CD4-positive, CD25-positive, alpha-beta regulatory T cell (primary cell): ENCODE data around the gene PLEKHO1. TPM values are rescaled to one million over a fixed set of nuclear protein-coding genes. Genes with fewer than 3 reads are reported as not detected.
"Not testable (repeated sequence)": the region's sequence is repeated elsewhere in the genome, so short reads cannot be mapped to it uniquely, and the experiment has no call there.

Experiments used
- ATAC-seq, 2 donors: fragments of 150-1000 bp; cut with Tn5 transposase; one replicate each; pipeline ENCODE4 v1.10.0; 2021; ENCODE audit warnings: low read depth in 2 of 2, moderate number of reproducible peaks in 2 of 2, moderate library complexity in 1 of 2
- DNase-seq, 3 donors: peaks; one replicate each; pipeline versions ENCODE4 v3.0.0 to v3.0.0-alpha.2; 2012 to 2022; ENCODE audit warnings: mixed read lengths in 1 of 3
- H3K27ac ChIP-seq: one replicate; pipeline ENCODE4 v1.7.0; 2013; ENCODE audit warnings: mild to moderate bottlenecking, low read length; ENCODE audit not compliant: insufficient read depth, poor library complexity, severe bottlenecking
- H3K27me3 ChIP-seq: one replicate; pipeline ENCODE4 v1.7.0; 2013; ENCODE audit warnings: low read length; ENCODE audit not compliant: control insufficient read depth, insufficient read depth
- H3K36me3 ChIP-seq: one replicate; pipeline ENCODE4 v1.7.0; 2013; ENCODE audit warnings: mild to moderate bottlenecking, low read length, moderate library complexity; ENCODE audit not compliant: control insufficient read depth, insufficient read depth
- H3K4me1 ChIP-seq: 2 replicates; pipeline ENCODE4 v1.7.0; 2013; ENCODE audit warnings: mild to moderate bottlenecking, low read length; ENCODE audit not compliant: insufficient read depth, control insufficient read depth, poor library complexity, severe bottlenecking
- H3K4me3 ChIP-seq: one replicate; pipeline ENCODE4 v1.7.0; 2013; ENCODE audit warnings: low read depth, mild to moderate bottlenecking, low read length, moderate library complexity
- H3K9me3 ChIP-seq, 2 experiments: 1 replicate in 1 of 2; 2 replicates in 1 of 2; pipeline ENCODE4 v1.7.0; 2013; ENCODE audit warnings: low read length in 2 of 2, mild to moderate bottlenecking in 1 of 2, moderate library complexity in 1 of 2; ENCODE audit not compliant: control insufficient read depth in 2 of 2
- H3K27ac Mint-ChIP-seq, 3 donors: one replicate each; pipeline ENCODE4 v1.8.0; 2020 to 2022; ENCODE audit warnings: mild to moderate bottlenecking in 3 of 3, mixed read lengths in 3 of 3, moderate library complexity in 2 of 3
- H3K27me3 Mint-ChIP-seq: one replicate; pipeline ENCODE4 v1.8.0; 2022; ENCODE audit warnings: mild to moderate bottlenecking, mixed read lengths
- H3K36me3 Mint-ChIP-seq: one replicate; pipeline ENCODE4 v1.8.0; 2020; ENCODE audit warnings: mixed read lengths
- H3K4me1 Mint-ChIP-seq, 4 donors: one replicate each; pipeline ENCODE4 v1.8.0; 2020 to 2022; ENCODE audit warnings: mixed read lengths in 4 of 4, mild to moderate bottlenecking in 1 of 4
- H3K4me3 Mint-ChIP-seq, 4 donors: one replicate each; pipeline ENCODE4 v1.8.0; 2020 to 2022; ENCODE audit warnings: mild to moderate bottlenecking in 4 of 4, mixed read lengths in 4 of 4, moderate library complexity in 3 of 4
- H3K9me3 Mint-ChIP-seq, 7 donors: one replicate each; pipeline ENCODE4 v1.8.0; 2020 to 2022; ENCODE audit warnings: mixed read lengths in 7 of 7, mild to moderate bottlenecking in 3 of 7, moderate library complexity in 2 of 7
- polyA plus RNA-seq, 4 donors: library from polyadenylated mRNA; unstranded; fragments of 300-500 nt; fragmentation: Illumina TruSeq; gene quantifications; one replicate each; pipeline ENCODE4 v1.2.3, GENCODE V29; 2021
- total RNA-seq: library from RNA; stranded (reverse); gene quantifications from one replicate; pipeline ENCODE4 v1.2.3, GENCODE V29; 2022

The PLEKHO1 gene
- total and polyA plus RNA-seq, 5 donors from 2014 or later, result 21.5 to 61.0 (median 31.4) TPM

DNA sequence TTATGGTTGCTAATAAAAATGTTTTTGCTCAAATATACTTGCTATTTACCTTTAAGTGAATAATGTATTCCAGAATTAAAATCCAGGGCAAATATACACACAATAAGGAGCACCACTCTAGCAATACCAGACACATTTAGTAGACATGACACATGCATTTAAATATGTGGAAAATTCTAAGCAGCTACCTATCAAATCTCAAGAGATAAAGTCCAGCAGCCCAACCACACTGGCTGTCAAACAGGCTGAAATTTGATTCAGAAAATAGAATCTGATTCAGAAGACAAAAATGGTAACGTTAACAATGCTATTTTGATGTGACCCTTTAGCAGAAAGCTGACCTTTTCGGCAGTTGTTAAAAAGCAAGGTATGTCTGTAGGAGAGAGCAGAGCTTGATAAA lies 42.3 kb downstream of the PLEKHO1 start:
- no peak for DNase-seq
- no peaks in the 10 kb centered on the region for H3K27me3 ChIP-seq
- Mint-ChIP-seq H3K4me3 (no peak overlapping the region), H3K36me3 (no peaks in the 10 kb centered on the region), H3K27ac (no peak overlapping the region), H3K9me3 (no peaks in the 10 kb centered on the region), H3K27me3 (peaks cover 27% of the 10 kb centered on the region), H3K4me1 (peaks cover 5 to 7% (median 6%) of the 10 kb centered on the region in 4 donors)
- no peak overlapping the region for H3K27ac ChIP-seq
- peaks cover 2% of the 10 kb centered on the region for H3K4me1 ChIP-seq
- ATAC-seq, result no peak
- H3K36me3 ChIP-seq, result no peaks in the 10 kb centered on the region
- H3K4me3 ChIP-seq, result no peak overlapping the region
- H3K9me3 ChIP-seq, result no peaks in the 10 kb centered on the region

DNA sequence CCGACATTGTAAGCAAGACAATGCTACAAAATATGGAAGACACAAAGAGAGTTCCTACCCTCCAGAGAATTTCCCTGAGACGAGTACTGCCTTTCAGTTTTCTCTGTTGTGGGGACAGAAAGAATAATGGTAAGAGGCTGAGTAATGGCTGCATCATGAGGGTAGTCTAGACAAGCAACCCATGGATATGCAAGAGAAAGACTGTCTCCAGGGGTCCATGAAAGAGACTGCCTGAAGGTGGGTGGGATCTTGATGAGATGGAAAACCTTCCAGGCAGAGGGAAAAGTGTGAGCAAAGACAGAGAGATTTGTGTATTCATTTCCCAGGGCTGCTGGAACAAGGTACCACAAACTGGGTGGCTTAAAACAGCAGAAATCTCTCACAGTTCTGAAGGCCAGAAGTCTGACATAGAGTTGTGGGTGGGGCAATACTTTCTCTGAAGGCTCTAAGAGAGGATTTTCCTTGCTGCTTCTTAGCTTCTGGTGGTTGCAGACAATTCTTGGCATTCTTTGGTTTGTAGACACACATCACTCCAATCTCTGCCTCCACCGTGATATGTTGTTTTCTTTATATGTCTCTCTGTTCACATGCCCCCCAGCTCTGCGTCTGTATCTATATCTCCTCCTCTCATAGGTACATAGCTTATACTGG lies 44.8 kb downstream of the PLEKHO1 start:
- no peak overlapping the region for H3K27ac ChIP-seq
- Mint-ChIP-seq H3K27me3 (peaks cover 23% of the 10 kb centered on the region), H3K4me3 (no peak overlapping the region), H3K36me3 (no peaks in the 10 kb centered on the region), H3K4me1 (no peaks in the 10 kb centered on the region), H3K27ac (no peak overlapping the region), H3K9me3 (no peaks in the 10 kb centered on the region)
- peaks cover 3% of the 10 kb centered on the region for H3K27me3 ChIP-seq
- no peak overlapping the region for H3K4me3 ChIP-seq
- H3K36me3 ChIP-seq, result no peaks in the 10 kb centered on the region
- H3K4me1 ChIP-seq, result no peaks in the 10 kb centered on the region
- no peaks in the 10 kb centered on the region for H3K9me3 ChIP-seq
- ATAC-seq (no peak), DNase-seq (no peak)

DNA sequence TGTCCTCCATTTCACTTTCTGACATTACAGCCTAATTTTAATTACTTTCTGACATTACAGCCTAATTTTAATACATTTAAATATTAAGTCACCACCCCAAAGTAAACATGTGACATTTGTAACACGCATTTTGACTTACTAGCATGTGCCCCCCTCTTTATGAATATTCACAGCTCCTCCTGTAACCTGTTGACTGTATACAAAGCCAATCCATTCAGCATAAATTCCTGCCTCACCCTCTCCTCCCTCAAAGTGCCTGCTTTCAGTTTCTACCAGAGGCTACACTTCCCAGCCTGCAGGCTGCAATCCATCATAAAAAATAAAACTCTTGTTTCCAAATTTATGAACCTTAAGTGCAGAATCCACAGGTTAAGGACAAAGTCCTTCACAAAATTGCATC lies 46.7 kb downstream of the PLEKHO1 start:
- H3K4me3 ChIP-seq, result no peak overlapping the region
- ATAC-seq (no peak), DNase-seq (no peak)
- Mint-ChIP-seq H3K4me1 (peaks cover 0 to 1% (median 0%) of the 10 kb centered on the region in 4 donors), H3K4me3 (no peak overlapping the region), H3K27ac (no peak overlapping the region), H3K9me3 (no peaks in the 10 kb centered on the region), H3K36me3 (no peaks in the 10 kb centered on the region), H3K27me3 (peaks cover 37% of the 10 kb centered on the region)
- H3K9me3 ChIP-seq, result no peaks in the 10 kb centered on the region
- H3K4me1 ChIP-seq, result no peaks in the 10 kb centered on the region
- H3K27ac ChIP-seq, result no peak overlapping the region
- no peaks in the 10 kb centered on the region for H3K36me3 ChIP-seq
- H3K27me3 ChIP-seq, result peaks cover 3% of the 10 kb centered on the region

DNA sequence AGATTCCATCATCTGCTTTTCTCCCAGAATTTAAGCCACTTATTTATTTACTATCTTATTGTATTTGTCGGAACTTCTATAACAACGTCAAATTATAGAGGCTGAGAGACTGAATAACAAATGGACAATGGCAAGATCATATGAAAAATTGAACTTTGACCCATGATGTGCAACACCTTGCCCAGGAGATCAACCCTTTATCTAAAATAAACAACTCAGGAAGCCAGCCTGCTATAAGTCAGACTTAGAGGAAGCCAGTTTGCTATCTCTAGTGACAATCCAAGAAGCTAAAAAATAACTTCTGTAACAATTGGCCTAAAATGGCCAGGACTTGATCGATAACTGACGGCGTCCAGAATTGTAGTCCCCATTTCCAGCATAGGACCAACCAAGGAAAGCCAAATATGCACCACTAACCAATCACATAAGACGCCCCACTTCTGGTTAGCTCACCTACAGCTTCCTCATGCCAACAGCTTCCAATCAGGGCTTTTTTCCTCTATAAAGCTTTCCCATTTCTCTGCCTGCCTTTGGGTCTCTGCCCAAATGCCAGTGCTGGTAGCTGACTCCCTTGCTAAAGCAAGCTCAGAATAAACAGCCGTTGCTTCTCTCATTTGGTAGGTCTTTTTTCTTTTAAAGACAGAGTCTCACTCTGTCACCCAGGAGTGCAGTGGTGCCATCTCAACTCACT lies 57.7 kb downstream of the PLEKHO1 start:
- no peak overlapping the region for H3K4me3 ChIP-seq
- H3K4me1 ChIP-seq, result no peaks in the 10 kb centered on the region
- no peak overlapping the region for H3K27ac Mint-ChIP-seq
- no peaks in the 10 kb centered on the region for H3K36me3 ChIP-seq
- no peak overlapping the region for H3K4me3 Mint-ChIP-seq
- H3K27ac ChIP-seq, result no peak overlapping the region
- no peaks in the 10 kb centered on the region for H3K36me3 Mint-ChIP-seq
- ATAC-seq, result no peak
- DNase-seq, result no peak
- no peaks in the 10 kb centered on the region for H3K9me3 ChIP-seq
- peaks cover 11% of the 10 kb centered on the region for H3K27me3 Mint-ChIP-seq
- H3K4me1 Mint-ChIP-seq, result no peaks in the 10 kb centered on the region
- no peaks in the 10 kb centered on the region for H3K27me3 ChIP-seq
- no peaks in the 10 kb centered on the region for H3K9me3 Mint-ChIP-seq

DNA sequence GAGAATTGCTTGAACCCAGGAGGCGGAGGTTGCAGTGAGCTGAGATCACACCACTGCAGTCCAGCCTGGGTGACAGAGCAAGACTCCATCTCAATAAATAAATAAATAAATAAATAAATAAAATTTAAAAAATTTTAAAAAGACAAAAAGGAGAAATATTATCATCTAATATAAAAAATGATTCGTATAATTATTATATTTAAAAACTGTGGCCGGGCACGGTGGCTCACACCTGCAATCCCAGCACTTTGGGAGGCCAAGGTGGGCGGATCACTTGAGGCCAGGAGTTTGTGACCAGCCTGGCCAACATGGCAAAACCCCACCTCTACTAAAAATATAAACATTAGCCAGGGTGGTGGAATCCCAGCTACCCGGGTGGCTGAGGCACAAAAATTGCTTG lies 58.7 kb downstream of the PLEKHO1 start:
- not testable (repeated sequence) for H3K36me3 ChIP-seq, H3K4me1 Mint-ChIP-seq, H3K9me3 Mint-ChIP-seq, H3K27me3 ChIP-seq, H3K27ac ChIP-seq, H3K4me3 ChIP-seq, H3K27ac Mint-ChIP-seq, H3K9me3 ChIP-seq, H3K4me1 ChIP-seq, H3K36me3 Mint-ChIP-seq, ATAC-seq, H3K4me3 Mint-ChIP-seq, DNase-seq
- H3K27me3 Mint-ChIP-seq, result peaks cover 11% of the 10 kb centered on the region

Other genes with a start within 250 kb of the PLEKHO1 start
- 3.3 TPM for gene SV2A, start 232.1 kb upstream of the PLEKHO1 start, total RNA-seq
- gene SV2A, start 232.1 kb upstream of the PLEKHO1 start, polyA plus RNA-seq, result 1 to 10 TPM in 3 of 4 donors, under 1 TPM in 1; 0.91 to 2.7 (median 1.4) TPM
- gene SF3B4, start 222.1 kb upstream of the PLEKHO1 start, total RNA-seq, result 56.0 TPM
- gene SF3B4, start 222.1 kb upstream of the PLEKHO1 start, polyA plus RNA-seq, result 100 to 1,000 TPM in 1 of 4 donors, 10 to 100 TPM in 3; 81.8 to 103 (median 87.4) TPM
- 0.47 TPM for gene MTMR11, start 213.0 kb upstream of the PLEKHO1 start, total RNA-seq
- under 1 TPM; 0.13 to 0.98 (median 0.48) TPM for gene MTMR11, start 213.0 kb upstream of the PLEKHO1 start, polyA plus RNA-seq
- gene OTUD7B, start 139.2 kb upstream of the PLEKHO1 start, total RNA-seq, result 6.7 TPM
- 1 to 10 TPM in 2 of 4 donors, under 1 TPM in 2; 0.57 to 1.3 (median 1.1) TPM for gene OTUD7B, start 139.2 kb upstream of the PLEKHO1 start, polyA plus RNA-seq
- 23.4 TPM for gene VPS45, start 82.1 kb upstream of the PLEKHO1 start, total RNA-seq
- gene VPS45, start 82.1 kb upstream of the PLEKHO1 start, polyA plus RNA-seq, result 10 to 100 TPM; 25.8 to 27.8 (median 26.3) TPM
- 51.5 TPM for gene ANP32E, start 86.2 kb downstream of the PLEKHO1 start, total RNA-seq
- gene ANP32E, start 86.2 kb downstream of the PLEKHO1 start, polyA plus RNA-seq, result 10 to 100 TPM; 53.3 to 73.4 (median 58.3) TPM
- not detected for gene CA14, start 107.9 kb downstream of the PLEKHO1 start, total RNA-seq
- gene CA14, start 107.9 kb downstream of the PLEKHO1 start, polyA plus RNA-seq, result under 1 TPM; 0.68 to 0.97 (median 0.71) TPM
- gene APH1A, start 119.1 kb downstream of the PLEKHO1 start, total RNA-seq, result 119 TPM
- 10 to 100 TPM; 74.0 to 85.0 (median 76.9) TPM for gene APH1A, start 119.1 kb downstream of the PLEKHO1 start, polyA plus RNA-seq
- 4.6 TPM for gene C1orf54, start 122.9 kb downstream of the PLEKHO1 start, total RNA-seq
- 1 to 10 TPM; 2.0 to 6.4 (median 3.5) TPM for gene C1orf54, start 122.9 kb downstream of the PLEKHO1 start, polyA plus RNA-seq
- gene CIART, start 132.6 kb downstream of the PLEKHO1 start, total RNA-seq, result 2.2 TPM
- gene CIART, start 132.6 kb downstream of the PLEKHO1 start, polyA plus RNA-seq, result 1 to 10 TPM in 2 of 4 donors, under 1 TPM in 2; 0.56 to 1.3 (median 0.91) TPM
- gene MRPS21, start 143.9 kb downstream of the PLEKHO1 start, total RNA-seq, result 45.3 TPM
- gene MRPS21, start 143.9 kb downstream of the PLEKHO1 start, polyA plus RNA-seq, result 10 to 100 TPM; 76.9 to 89.4 (median 86.1) TPM
- gene PRPF3, start 171.6 kb downstream of the PLEKHO1 start, total RNA-seq, result 106 TPM
- 10 to 100 TPM; 13.4 to 19.7 (median 17.0) TPM for gene PRPF3, start 171.6 kb downstream of the PLEKHO1 start, polyA plus RNA-seq
- gene RPRD2, start 214.2 kb downstream of the PLEKHO1 start, total RNA-seq, result 51.3 TPM
- 10 to 100 TPM; 24.0 to 34.0 (median 32.5) TPM for gene RPRD2, start 214.2 kb downstream of the PLEKHO1 start, polyA plus RNA-seq